ENCODE data around the gene BRD1.

DNA sequence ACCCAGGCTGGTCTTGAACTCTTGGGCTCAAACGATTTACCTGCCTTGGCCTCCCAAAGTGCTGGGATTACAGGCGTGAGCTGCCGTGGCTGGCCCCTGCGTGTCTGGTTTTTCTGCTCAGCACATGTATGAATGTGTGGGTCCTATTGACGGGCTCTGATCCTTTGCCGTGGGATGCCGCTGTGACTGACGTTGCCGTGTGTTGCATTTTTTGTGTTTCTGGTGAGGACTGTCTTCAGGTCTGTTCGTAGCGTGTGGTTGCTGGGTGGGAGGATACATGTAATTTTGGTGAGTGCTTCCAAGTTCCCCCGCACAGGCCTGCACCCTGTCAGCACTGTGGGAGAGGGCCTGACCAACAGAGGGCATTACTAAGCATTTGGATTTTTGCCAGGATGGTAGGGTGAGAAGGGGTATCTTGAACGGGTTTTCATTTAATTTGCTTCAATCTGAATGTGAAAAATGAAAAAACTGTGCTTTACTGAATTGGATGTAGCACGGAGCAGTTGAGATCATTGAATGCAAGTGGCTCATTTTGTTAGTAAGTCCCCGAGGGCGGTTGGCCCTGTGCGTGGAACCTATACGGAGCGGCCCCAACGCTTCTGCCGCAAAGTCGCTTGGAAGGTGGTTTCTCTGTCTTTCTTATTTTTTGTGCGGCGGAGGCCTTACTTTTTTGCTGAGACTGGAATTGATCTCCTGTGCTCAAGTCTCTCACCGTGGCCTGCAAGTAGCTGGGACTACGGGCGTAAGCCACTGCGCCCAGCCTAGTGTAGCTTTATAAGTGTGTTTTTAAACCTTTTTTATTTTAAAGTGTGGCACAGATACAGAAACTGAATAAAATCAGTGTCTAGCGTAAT, 34.2 kb upstream of the BRD1 start:
- TF ChIP-seq, protein P1, sequence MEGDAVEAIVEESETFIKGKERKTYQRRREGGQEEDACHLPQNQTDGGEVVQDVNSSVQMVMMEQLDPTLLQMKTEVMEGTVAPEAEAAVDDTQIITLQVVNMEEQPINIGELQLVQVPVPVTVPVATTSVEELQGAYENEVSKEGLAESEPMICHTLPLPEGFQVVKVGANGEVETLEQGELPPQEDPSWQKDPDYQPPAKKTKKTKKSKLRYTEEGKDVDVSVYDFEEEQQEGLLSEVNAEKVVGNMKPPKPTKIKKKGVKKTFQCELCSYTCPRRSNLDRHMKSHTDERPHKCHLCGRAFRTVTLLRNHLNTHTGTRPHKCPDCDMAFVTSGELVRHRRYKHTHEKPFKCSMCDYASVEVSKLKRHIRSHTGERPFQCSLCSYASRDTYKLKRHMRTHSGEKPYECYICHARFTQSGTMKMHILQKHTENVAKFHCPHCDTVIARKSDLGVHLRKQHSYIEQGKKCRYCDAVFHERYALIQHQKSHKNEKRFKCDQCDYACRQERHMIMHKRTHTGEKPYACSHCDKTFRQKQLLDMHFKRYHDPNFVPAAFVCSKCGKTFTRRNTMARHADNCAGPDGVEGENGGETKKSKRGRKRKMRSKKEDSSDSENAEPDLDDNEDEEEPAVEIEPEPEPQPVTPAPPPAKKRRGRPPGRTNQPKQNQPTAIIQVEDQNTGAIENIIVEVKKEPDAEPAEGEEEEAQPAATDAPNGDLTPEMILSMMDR (IDR thresholded peaks at IDR 0.05): no peak
- TF ChIP-seq ZFX (IDR thresholded peaks at IDR 0.05; ENCODE audit: borderline replicate concordance): no peak

Measured in 22Rv1 (cell line).